ENCODE data around the gene PTX3.

DNA sequence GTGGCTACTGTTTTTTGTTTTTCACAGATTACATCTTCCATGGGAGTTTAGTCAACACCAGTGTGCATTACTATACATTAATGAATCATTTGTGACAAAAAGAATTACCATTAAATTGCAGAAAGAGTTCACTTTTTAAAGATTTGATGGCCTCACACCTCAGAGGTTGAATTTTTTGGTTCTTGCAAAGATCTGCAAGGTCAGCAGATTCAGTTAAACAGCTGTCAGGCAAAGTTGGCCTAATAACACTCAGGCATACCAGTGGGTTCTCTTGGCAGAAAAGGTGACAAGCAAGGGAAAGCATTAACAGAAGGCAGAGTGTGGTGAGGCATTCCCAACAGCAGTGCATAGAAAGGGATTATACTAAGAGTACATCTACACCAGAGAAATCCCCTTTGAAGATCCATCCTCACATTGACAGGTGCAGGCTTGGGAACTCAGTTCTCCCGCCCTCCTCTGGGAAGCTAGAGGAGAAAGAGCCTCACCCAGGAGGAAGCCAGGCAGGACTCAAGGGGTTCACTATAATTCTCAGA is 24.3 kb upstream of the PTX3 start:
- TF ChIP-seq, protein P1, sequence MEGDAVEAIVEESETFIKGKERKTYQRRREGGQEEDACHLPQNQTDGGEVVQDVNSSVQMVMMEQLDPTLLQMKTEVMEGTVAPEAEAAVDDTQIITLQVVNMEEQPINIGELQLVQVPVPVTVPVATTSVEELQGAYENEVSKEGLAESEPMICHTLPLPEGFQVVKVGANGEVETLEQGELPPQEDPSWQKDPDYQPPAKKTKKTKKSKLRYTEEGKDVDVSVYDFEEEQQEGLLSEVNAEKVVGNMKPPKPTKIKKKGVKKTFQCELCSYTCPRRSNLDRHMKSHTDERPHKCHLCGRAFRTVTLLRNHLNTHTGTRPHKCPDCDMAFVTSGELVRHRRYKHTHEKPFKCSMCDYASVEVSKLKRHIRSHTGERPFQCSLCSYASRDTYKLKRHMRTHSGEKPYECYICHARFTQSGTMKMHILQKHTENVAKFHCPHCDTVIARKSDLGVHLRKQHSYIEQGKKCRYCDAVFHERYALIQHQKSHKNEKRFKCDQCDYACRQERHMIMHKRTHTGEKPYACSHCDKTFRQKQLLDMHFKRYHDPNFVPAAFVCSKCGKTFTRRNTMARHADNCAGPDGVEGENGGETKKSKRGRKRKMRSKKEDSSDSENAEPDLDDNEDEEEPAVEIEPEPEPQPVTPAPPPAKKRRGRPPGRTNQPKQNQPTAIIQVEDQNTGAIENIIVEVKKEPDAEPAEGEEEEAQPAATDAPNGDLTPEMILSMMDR (IDR thresholded peaks at IDR 0.05; ENCODE audit: insufficient read depth, low read length, poor library complexity, severe bottlenecking) = no peak
- TF ChIP-seq EZH2phosphoT487 (conservative IDR thresholded peaks at IDR 0.05; ENCODE audit: low read length) = no peak

All from SU-DHL-6 (cell line).